ENCODE measurements around the gene CCK.
"Not testable (repeated sequence)": the region's sequence is repeated elsewhere in the genome, so short reads cannot be mapped to it uniquely, and the experiment has no call there.

CCK gene, protein sequence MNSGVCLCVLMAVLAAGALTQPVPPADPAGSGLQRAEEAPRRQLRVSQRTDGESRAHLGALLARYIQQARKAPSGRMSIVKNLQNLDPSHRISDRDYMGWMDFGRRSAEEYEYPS

DNA sequence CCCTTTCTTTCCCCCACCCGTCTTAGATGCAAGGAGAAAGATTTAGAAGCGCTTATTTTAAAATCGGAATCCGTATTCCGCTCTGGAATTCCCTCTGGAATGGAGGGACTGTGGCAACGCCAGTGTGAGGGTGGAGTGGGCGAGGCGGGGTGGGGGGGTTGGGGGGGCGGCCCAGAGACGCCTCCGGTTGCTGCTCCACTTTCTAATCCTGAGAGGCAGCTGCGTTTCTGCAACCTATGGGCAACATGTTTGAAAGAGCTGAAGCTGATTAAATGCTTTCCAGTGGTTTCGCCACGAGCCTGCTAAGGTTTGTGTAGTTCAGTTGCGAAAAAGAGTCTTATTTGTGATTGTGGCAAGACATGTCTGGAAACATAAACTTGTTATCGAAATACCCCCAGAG, at the start of gene CCK:
CCK (minus strand) TSS at position 101 of the 400 bp plus-strand sequence. CDS start 2,555 bp downstream, outside the sequence.
- no peak for DNase-seq (ENCODE audit: low read depth in 2 of 2)

DNA sequence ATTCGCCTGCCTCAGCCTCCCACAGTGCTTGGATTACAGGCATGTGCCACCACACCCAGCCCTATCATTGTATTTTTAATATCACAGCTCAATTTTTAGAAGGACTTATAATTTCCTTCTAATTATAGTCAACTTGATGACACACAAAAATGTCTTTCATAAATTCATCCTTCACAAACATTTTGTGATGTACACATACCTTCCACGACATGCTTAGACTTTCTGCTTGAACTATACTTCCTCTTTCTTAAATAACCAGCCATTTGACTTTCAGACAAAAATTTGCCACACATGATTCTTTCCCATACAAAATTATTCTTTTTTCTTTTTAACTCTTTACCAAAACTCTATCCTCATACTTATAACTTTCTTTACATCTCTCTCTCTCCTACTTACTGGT, 48.4 kb upstream of the CCK start:
- DNase-seq (ENCODE audit: low read depth in 2 of 2): no peak

DNA sequence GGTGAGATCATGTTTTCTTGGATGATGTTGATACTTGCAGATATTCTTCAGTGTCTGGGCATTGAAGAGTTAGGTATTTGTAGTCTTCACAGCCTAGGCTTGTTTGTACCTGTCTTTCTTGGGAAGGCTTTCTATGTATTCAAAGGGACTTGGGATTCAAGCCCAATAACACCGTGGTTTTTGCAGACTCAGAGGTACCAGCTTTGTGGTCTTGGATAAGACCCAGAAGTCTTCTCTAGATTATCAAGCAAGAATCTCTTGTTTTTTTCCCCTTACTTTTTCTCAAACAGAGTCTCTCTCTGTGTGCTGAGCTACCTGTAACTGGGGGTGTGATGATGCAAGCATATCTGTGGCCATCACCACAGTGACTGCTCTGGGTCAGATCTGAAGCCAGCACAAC, 42.7 kb upstream of the CCK start:
- no peak for DNase-seq (ENCODE audit: low read depth in 2 of 2)

DNA sequence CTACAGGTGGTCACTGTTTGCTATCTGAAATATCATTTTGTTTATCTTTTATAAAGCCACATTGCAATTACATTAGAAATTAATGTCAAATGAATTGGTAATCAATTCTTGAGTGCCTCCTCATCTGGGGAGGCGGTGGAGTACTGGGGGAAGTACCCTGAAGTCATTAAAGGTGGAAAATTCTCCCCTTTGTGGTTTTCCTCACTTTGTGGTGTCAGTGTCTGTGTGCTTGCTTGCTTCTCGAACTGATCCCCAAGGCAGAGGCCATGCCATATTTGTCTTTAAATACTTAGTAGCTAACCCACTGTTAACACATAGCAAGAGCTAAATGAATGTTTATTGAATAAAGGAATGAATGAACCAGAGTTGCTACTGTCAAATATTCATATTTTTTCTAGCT, 40.5 kb upstream of the CCK start:
- DNase-seq (ENCODE audit: low read depth in 2 of 2): no peak

DNA sequence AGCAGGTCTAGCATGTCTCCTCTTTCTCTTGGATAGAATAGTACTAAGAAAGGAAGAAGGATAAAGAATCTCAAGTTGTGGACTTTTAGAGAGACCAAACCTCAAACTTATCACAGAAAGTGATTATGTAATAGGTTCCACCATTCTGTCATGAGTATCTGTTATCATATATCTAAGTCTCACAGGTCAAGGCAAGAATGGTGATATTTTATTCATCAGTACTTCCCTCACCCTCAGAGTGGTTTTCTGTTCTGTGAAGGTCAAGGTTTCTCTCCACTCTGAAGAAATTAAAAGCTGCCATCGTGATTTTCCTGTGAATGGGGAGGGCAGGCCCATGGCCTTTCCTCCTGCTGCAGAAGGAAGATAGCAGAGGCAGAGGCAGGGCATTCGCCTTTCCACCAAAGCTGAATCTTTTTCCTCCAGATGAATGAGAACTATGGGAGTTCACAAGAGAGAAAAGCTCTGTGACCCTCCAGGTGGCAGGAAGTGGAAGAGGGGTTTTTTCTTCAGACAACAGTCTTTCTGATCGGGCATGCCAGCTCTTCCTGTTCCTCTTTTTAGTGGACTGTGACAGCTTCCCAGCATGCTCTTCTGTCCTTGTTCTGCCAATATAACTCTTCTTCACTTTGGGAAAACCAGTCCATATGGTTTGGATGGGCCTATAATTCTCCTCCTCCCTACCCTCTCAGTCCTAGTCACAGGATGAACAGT, 37.1 kb upstream of the CCK start:
- DNase-seq (ENCODE audit: low read depth in 2 of 2): no peak

DNA sequence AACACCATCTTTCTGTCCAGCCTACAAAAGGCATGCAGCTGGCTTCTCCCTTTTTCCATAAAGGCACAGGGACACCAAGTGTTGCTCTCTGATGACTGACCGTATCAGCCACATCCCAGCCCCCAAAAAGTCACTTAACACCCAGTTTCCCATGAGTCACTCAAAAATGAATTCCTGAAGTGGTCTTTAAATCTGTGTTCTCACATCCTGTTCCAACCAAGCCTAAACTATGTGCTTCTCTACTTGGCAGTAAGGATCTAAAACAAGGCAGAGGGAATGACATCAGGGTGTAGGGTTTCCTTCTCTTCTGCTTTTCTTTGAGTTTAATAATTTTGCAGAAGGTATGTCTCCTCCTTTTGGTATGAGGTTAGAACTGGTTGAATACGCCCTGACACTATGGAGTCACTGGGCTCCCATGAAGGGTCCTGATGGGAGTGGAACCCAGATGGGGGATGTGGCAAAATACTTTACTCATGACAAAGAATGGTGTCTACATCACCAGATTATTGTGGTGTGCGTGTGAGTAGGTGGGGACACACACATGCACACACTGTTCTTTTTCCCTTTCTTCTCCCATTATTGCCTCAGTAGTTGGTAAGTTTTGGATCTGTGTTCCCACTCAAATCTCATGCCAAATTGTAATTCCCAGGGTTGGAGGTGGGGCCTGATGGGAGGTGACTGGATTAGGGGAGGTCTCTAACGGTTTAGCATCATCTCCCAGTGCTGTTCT, 35.6 kb upstream of the CCK start:
- no peak for DNase-seq (ENCODE audit: low read depth in 2 of 2)

DNA sequence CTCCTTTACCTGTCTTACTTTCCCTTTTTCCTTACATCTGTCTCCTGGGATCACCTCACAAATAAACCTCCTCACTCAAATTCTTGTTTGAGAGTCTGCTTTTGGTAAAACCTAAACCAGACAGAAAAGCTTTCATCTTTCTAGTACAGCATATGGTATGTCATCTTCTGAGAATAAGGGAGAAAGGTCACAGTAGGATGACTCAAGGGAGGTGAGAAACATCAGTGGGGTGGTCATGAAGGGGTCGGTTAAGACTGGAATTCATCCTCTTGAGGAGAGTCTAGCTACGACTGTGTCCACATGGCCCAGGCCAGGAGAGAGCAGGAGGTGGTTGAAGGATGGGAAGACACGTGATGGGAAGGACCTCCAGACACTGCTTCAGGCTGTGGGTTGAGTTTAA, 34.8 kb upstream of the CCK start:
- DNase-seq (ENCODE audit: low read depth in 2 of 2): no peak

DNA sequence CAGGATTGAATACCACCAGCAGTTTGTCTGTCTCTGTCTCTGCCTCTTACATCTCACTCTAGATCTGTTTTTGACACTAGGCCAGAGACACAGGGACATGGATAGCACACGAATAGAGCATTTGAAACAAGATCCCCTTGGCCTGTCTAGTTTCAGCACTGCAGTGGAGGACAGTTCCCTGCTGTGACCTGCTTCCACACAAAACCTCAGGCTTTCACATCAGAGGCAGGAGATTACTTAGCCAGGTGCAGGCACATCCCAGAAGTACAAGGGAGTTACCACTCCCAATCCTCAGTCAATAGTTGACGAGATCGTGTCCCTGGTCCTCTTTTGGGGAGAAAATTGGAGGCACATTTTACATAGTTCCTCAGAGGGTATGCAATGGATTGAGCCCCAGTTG, 34.0 kb upstream of the CCK start:
- DNase-seq (ENCODE audit: low read depth in 2 of 2): peak in 1 of 2 donors; percentile 1

DNA sequence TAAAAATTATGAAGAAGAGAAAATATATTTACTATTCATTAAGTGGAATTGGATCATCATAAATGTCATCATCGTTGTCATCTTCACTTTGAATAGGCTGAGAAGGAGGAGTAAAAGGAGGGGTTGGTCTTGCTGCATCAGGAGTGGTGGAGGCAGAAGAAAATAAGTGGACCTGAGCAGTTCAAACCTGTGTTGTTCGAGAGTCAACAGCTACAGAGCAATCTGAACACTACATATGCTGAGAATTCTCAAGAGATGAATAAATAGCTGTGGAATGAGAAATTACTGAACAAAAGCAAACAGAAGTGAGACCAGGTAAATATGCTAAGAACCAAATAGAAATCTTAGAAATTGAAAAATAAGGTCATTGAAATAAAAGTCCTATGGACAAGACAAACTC, 32.3 kb upstream of the CCK start:
- DNase-seq (ENCODE audit: low read depth in 2 of 2): no peak

DNA sequence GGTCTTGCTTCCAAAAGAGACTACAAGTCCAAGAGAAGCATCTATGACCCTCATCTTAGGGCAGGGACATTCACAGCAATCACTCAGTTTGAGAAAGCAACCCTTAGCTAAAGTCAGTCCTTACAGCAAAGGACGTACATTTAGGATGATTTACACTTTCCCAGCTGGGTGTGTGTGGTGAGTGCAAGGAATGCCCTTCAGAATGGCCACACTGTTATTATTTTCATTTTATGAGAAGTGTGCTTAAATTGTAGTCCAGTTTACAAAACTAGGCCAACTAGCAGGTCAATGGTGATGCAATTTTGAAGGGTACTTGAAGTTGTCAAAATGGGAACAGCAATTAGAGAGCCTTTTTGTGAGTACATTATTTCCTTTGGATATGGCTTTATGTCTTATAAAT, 26.0 kb upstream of the CCK start:
- DNase-seq (ENCODE audit: low read depth in 2 of 2): no peak

DNA sequence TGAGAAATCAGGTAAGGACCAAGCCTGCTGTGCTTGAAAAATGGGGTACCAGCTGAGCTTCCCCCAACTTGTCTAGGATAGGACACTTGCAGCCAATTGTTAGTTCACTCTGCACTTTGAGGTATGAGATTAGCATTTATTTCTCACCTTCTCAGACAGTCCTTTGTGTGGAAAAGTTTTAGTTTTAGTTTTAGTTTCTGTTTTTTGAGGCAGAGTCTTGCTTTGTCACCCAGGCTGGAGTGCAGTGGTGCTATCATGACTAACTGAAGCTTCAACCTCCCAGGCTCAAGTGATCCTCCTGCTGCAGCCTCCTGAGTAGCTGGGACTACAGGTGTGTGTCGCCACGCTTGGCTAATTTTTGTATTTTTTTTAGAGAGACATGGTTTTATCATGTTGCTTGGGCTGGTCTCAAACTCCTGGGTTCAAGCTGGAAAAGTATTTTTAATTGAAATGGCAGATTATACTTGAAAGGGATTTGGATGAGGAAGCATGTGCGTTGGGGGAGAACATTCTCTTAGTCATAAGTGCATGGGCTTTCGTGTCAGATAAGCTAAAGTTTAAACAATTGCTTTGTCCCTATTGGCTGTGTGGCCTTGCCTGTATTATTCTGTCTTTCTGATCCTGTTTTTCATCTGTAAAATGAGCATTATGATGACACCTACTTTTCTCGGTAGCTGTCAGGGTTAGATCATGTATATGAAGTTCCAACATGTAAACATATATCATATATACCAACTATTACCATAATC, 25.2 kb upstream of the CCK start:
- DNase-seq (ENCODE audit: low read depth in 2 of 2): no peak

DNA sequence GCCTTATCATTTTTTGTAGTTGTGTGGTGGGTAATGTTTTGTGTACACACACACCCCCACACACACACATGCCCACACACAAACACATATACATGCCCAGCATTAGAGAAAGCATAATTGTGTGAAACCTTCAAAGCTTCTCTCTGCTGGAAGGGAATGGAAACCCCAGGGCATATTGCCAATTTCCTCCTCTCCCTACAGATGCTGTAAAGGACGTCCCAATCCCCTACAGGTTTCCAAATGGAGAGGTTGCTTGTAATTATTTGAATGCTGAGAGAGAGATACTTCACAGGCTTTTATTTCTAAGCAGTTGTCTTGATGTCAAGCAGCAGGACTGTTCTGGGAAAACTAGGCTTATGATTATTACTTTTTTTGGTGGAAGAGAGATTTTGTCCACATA, 23.0 kb upstream of the CCK start:
- no peak for DNase-seq (ENCODE audit: low read depth in 2 of 2)

DNA sequence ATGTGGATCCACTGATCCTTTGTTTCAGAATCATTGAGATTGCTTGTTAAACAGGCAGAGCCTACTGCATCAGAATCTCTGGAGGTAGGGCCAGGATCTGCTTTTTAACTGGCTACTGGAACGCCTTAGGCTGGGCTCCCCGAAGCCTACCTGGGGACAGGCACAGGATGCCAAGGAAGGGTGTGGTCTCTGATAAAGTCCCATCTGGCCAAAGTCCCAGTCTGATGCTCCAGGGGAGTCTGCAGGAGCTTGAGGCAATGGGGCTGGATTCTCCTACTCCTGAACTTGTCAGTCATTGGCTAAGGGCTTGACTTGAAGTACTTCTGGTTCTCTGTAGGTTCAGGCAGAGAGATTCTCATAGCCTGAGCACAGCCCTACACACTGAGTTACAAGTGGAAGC, 22.4 kb upstream of the CCK start:
- no peak for DNase-seq (ENCODE audit: low read depth in 2 of 2)

DNA sequence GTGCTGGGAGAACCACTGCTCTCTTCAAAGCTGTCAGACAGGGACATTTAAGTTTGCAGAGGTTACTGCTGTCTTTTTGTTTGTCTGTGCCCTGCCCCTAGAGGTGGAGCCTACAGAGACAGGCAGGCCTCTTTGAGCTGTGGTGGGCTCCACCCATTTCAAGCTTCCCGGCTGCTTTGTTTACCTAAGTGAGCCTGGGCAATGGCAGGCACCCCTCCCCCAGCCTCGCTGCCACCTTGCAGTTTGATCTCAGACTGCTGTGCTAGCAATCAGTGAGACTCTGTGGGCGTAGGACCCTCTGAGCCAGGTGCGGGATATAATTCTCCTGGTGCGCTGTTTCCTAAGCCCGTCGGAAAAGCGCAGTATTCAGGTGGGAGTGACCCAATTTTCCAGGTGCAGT, 21.4 kb upstream of the CCK start:
- not testable (repeated sequence) for DNase-seq (ENCODE audit: low read depth in 2 of 2)

DNA sequence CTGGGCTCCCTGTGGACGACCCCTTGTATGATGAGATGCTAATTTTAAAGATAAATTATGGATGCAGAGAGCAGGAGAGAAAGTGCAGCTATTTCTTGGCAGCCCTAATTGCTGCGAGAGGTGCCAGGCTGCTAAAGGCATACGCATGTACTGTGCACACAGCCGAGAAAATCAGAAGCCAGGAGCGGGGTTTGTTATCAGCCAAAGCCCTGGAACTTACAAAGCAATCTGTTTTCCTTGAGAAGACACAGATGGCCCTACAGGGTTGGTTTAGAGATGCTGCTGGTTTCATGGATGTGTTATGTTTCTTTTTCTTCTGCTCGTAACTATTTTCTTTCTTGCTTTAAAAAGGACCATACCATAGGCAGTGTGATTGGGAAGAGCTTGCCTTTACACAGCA, 11.7 kb upstream of the CCK start:
- no peak for DNase-seq (ENCODE audit: low read depth in 2 of 2)

DNA sequence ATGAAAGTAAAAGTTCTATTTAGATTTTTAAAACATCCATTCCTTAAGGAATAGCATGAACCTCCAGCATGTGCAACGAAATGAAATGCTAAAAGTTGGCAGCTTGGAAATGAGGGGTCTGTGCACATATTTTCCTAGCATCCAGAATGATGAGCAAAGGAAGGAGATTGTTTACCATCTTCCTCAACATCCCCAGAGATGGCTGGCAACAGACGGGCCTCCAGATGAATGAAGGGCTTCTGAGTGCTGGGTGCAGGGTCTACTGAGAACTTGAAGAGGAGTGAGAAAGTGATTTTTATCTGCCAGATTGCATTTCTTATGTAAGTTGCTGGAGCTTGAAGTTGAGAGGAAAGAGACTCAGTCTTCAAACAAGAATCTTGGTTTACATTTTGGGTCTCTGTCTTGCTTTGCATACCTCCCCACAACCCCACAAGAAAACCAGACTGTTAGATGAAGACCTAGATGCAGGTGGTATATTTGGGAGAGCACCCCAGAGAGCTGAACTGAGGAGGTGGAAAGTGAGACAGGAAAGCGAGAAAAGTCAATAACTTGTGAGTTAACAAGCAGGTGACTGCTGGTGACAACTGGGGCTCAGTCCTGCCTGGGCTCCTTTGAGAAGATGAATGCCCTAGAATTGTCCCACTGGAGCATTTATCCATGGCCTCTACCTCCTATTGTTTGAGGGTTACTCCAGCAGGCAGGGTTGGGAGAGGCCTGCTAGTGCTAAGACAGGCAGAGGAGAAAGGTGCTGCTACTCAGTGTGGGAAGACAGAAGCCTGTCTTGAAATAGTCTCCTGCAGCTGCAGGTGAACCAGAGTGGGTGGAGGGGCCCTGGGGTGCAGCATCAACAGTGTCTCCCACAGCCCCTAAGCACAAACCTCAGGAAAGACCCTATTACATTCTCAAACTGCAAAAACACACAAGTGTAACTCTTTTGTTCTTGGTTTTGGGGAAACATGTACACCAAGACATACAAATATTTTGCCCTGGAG, 10.5 kb upstream of the CCK start:
- DNase-seq (ENCODE audit: low read depth in 2 of 2): no peak

DNA sequence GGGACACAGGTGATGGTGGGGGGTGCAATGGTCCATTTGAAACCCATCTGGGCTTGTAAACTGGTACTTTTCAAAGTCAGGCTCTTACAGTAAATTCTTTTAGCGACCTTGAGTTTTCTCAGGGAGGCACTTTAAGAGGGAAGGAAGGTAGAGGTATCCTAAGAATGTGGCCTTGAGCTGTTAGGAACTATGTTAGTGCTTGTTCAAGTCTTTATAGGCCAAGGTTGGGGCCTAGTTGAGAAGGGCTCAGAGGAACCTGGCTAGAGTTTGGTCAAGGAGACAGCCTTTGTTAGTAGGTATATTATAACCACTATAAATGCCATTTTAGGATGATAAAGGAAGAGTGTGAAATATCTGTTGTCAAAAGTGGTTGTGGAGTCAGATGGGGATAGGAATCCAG, 9.2 kb upstream of the CCK start:
- no peak for DNase-seq (ENCODE audit: low read depth in 2 of 2)

DNA sequence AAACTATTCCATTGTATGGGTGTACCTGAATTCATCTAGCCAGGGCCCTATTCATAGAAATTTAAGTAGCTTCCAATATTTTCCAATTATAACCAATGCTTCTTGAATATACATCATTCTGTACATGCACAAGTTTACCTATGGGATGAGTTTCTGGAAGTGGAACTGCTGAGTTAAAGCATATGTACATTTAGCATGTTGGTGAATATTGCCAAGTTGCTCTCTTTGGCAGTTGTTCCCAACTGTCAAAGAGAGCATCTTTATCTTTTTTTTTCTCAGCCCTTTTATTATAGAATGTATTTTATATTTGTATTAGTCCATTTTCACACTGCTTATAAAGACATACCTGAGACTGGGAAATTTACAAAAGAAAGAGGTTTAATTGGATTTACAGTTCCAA, 8.3 kb upstream of the CCK start:
- no peak for DNase-seq (ENCODE audit: low read depth in 2 of 2)

DNA sequence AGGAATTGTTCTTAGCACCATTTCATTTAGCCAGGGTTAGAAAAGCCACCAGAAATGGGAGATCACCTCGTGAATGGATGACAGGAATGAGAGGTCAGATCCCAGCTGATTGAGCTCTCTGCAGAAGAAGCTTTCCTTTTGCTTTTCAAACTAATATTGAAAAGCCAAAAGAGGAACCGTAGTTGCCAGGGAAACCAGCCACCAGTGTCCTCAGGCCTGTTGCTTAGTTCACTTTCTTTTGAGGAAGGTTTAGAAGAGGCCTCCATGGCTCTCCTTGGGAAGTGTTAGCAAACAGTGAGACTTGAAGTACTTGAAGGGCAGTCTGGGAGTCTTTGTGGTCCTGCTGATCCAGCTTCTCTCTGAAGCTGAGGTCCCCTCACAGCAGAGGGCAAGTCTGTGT, 7.4 kb upstream of the CCK start:
- DNase-seq (ENCODE audit: low read depth in 2 of 2): no peak

DNA sequence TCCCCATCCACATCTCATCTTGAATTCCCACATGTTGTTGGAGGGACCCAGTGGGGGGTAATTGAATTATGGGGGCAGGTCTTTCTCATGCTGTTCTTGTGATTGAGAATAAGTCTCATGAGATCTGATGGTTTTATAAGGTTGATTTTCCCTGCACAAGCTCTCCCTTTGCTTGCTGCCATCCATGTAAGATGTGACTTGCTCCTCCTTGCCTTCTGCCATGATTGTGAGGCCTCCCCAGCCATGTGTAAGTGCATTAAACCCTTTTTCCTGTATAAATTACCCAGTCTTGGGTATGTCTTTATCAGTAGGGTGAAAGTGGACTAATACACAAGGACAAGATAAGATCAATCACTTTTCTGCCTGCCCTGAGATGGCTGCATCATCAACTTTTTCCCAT, 5.8 kb upstream of the CCK start:
- no peak for DNase-seq (ENCODE audit: low read depth in 2 of 2)

DNA sequence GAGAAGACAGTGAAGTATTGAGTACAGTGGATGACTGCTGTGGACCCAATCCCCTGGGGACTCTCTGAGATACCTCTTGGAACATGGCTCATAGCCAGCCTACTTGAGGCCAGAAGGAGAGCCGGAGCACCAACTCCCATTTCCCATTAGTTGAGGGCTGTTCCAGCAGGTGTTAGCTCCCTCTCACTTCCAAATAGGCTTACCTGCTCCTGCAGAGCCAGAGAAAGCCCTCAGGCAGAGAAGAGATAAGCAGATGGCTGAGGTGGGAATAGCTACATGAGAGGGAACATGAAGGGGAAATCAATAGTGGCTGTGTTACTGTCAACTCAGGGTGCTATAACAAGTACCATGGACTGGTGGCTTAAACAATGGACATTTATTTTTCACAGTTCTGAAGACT, 4.6 kb upstream of the CCK start:
- DNase-seq (ENCODE audit: low read depth in 2 of 2): no peak
